CD4-positive, alpha-beta T cell treated with Interleukin-21 for 1 hour (primary cell): Measurements from ENCODE around the gene RABGGTB.
"Not testable (repeated sequence)": the region's sequence is repeated elsewhere in the genome, so short reads cannot be mapped to it uniquely, and the experiment has no call there.

Experiments
- DNase-seq: peaks from one replicate; pipeline ENCODE4 v3.0.0-alpha.2; 2020

The RABGGTB gene

DNA sequence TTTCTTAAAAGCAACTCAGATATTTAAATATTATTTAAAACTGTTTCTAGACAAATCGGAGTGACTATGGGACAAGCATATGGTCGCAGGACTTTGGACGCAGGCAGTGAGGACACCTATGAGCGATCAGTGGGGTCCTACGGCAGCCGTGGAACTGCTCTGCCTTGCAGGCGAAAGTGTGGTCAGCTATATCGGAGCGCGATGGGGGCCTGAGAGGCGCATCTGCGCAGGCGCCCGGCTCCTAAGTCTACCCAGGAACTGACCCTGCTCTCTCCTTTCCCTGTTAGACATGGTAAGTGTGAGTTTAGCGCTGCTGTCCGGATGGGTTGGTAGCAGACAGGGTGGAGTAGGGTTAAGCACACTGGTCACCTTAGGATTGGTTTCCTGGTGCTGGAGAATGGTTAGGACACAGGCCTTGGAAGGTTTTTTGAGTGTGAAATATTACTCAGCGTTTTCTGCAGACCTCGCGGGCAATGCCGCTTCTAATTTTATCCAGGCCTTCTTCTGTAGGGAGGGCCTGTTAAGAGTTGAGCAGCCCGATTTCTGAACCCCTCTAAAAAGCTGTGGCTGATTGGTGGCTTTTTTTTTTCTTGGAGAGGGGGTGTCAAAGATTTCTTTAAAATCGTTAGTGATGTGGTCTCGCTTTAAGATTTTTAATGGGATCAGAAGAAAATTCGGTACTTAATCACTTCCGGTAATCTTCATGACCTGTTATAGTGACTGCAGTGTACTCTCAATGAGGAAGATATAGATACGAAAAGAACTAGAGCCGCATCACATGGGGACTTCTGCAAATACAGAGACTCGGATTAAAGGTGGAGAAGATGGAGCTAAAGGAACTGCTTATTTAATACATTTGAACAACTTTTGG lies at the start of gene RABGGTB:
Gene RABGGTB, plus strand, starts transcription at position 274 of the 871 bp plus-strand sequence. Its CDS starts 16 bp downstream, at position 290.
- DNase-seq: peak; percentile 96

DNA sequence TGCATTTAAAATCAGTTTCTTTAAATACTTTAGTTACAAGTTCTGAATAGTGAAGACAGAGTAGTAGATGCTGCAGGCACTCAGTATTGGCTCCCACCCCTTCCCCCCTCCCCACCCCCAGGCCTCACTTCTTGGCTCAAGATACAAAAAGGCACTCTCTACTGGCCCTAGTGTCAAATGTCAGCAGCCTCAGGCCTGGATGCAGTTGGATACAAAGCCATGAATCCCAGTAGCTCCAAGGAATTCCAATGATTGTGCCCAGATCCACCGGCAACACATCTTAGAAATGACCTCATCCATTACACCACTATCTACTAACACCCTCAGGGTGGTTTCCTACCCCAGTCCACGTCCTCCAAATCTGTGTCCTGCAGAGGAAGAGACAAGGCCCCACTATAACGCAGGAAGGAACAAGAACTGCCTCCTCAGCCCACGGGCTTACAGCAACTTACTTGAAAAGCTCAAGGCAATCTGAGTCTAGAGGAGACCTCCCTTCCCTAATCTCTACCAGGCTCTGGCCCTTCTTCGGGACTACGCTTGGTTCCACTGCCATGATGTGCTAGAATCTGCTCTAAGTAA lies 43.9 kb upstream of the RABGGTB start:
- no peak for DNase-seq

DNA sequence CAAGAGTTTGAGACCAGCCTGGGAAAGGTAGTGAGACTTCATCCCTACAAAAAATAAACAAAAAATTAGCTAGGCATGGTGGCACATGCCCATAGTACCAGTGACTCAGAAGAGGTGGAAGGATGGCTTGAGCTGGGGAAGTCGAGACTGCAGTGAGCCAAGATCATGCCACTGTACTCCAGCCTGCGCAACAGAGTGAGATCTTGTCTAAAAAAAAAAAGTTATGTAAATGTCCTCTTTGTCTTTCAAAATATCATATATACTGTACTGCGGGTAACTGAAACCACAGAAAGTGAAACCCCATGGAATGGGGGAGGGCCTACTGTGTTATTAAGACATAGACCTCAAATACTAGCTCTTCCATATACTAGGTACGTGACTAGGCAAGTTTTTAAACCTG lies 40.8 kb upstream of the RABGGTB start:
- DNase-seq: no peak

DNA sequence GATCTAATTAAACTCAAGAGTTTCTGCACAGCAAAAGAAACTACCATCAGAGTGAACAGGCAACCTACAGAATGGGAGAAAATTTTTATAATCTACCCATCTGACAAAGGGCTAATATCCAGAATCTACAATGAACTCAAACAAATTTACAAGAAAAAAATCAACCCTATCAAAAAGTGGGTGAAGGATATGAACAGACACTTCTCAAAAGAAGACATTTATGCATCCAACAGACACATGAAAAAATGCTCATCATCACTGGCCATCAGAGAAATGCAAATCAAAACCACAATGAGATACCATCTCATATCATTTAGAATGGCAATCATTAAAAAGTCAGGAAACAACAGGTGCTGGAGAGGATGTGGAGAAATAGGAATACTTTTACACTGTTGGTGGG lies 28.8 kb upstream of the RABGGTB start:
- DNase-seq: not testable (repeated sequence)

DNA sequence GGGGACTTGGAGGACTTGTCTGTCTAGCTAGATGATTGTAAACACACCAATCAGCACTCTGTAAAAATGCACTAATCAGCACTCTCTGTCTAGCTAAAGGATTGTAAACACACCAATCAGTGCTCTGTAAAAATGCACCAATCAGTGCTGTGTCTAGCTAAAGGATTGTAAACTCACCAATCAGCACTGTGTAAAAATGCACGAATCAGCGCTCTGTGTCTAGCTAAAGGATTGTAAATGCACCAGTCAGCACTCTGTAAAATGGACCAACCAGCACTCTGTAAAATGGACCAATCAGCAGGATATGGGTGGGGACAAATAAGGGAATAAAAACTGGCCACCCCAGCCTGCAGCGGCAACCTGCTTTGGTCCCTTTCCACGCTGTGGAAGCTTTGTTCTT lies 27.5 kb upstream of the RABGGTB start:
- DNase-seq: not testable (repeated sequence)

DNA sequence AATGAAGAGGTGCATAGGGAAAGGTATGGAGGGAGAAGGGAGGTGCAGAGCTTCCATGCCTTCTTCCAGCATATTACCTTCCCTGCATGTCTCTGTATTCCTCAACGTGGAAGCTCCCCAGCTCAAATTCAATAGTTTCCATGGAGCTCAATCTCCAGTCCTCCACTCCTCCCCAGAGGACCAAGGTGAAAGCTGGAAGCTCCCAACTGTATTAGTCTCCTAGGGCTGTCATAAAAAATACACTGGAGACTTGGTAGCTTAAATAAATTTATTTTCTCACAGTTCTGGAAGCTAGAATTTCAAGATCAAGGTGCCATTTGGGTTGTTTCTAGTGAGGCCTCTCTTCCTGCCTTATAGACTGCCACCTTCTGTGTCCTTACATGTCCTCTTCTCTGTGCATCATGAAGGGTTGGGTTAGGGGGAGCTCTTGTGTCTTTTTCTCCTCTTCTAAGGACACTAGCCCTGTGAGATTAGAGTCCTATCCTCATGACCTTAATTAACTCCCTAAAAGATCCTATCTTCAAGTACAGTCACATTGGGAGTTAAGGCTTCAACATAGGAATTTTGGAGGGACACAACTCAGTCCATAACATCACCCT lies 21.9 kb upstream of the RABGGTB start:
- no peak for DNase-seq

GRCh38 chr1:75765697-75766355 lies 20.2 kb upstream of the RABGGTB start:
- DNase-seq: no peak

DNA sequence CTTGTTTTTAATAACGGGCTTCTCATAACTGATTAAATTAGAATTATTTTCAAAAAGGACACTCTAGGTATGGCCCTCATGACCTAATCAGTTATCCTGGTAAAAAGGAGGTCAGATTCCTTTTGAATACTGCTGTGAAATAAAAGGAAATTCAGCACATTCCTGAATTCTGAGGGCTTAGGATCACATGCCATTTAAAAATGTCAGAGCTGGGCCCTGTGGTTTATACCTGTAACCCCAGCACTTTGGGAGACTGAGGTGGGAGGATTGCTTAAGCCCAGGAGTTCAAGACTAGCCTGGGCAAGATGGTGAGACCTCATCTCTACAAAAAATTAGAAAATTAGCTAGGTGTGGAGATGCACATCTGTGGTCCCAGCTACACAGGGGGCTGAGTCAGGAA lies 18.0 kb upstream of the RABGGTB start:
- DNase-seq: no peak

DNA sequence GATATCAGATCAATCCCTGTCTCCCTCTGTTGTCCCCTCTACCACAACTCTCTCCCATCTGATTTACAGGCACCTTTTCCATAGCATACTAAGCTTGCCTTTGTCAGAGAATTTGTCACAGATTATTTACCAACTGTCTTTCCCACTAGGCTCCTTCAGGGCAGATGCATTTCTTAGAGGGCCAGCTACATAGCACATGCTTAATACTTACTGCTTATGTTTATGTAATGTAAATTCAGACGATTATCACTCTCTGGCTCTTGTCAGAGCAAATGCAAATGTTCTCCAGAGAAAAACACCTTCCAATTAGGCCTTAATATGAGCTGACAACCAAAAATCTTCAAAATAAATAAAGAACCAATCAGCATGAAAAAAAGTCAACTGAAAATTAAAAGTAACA lies 15.3 kb upstream of the RABGGTB start:
- DNase-seq: no peak

DNA sequence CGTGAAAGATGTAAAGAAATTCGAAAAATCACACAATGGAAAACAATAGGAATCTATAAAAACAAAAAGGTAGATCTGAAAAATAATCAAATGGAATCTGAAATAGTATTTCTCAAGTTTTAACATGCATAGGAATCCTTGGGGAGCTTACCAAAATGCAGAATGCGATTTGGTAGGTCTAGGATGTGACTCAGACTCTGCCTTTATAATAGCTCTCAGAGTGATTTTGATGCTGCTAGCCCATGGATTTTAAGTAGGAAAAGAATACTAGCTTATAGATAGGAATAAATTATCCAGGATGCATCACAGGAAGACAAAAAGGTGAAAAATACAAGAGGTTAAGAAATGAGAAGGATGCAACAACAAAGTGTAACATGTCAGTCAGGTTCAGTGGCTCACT lies 14.1 kb upstream of the RABGGTB start:
- no peak for DNase-seq

DNA sequence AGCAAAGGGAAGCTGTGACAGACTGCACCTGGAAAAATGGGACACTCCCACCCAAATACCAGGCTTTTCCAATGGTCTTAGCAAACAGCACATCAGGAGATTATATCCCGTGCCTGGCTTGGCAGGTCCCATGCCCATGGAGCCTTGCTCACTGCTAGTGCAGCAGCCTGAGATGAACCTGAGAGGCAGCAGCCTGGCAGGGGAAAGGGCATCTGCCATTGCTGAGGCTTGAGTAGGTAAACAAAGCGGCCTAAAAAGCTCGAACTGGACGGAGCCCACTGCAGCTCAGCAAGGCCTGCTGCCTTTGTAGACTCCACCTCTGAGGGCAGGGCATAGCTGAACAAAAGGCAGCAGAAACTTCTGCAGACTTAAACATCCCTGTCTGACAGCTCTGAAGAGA lies 8.2 kb upstream of the RABGGTB start:
- not testable (repeated sequence) for DNase-seq

GRCh38 chr1:75778694-75779093 lies 7.4 kb upstream of the RABGGTB start:
- not testable (repeated sequence) for DNase-seq

DNA sequence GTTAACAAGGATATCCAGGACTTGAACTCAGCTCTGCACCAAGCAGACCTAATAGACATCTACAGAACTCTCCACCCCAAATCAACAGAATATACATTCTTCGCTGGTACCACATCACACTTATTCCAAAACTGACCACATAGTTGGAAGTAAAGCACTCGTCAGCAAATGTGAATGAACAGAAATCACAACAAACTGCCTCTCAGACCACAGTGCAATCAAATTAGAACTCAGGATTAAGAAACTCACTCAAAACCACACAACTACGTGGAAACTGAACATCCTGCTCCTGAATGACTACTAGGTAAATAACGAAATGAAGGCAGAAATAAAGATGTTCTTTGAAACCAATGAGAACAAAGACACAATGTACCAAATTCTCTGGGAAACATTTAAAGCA lies 5.9 kb upstream of the RABGGTB start:
- DNase-seq: not testable (repeated sequence)

GRCh38 chr1:75783920-75784319 lies 2.1 kb upstream of the RABGGTB start:
- DNase-seq: not testable (repeated sequence)

DNA sequence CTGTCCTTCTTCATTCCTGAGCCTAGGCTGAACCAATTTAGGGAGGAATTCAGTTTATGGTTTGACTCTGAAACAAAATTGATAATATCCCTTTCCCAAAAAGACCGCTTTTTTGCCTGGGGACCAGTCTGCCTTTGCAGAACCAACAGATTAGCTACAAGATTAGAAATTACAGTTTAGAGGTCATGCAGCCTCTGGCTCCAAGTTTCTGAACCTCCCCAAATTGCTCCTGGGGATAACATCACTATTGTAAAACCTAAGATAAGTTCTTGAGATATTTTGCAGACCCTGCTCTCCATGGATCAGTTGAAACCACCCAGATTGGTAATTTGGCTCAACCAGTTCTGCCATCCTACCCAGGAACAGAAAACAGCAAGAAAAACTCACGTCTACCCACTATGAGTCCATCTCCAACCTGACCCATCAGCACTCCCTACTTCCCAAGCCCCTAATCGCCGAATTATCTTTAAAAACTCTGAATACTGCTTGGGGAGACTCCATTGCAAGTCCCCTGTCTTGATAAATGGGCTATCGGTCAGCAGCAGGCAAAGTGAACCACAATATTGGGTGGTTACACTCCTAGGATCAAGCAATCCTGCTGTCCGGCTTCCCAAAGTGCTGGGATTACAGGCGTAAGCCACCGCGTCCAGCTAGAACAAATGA lies 605 bp upstream of the RABGGTB start:
- DNase-seq: no peak

- DNase-seq: no peak
Observed at GRCh38 chr1:75786901-75787493, 941 bp downstream of the RABGGTB start.

DNA sequence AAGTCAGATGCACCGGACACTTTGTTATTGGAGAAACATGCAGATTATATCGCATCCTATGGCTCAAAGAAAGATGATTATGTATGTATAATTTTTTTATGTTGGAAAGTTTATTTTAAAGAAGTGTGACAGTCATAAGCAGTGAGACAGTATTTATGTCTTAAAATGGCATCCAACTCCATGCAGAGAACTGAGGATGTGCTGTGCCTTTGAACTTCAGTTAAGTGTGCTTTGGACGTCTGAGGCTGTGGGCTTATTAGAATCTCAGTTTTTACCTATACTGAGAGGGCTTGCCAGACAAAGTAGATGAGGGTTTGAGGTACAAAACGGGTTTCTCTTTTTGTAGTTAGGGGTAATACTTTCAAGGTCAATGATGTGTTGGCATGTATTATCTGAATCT lies 1.5 kb downstream of the RABGGTB start:
- peak; percentile 17 for DNase-seq

- DNase-seq: no peak
Observed at GRCh38 chr1:75789988-75790387, 3.9 kb downstream of the RABGGTB start.

GRCh38 chr1:75791022-75791421 lies 5.0 kb downstream of the RABGGTB start:
- peak; percentile 13 for DNase-seq

- no peak for DNase-seq
Observed at GRCh38 chr1:75792091-75792490, 6.0 kb downstream of the RABGGTB start.

GRCh38 chr1:75794382-75794781 lies 8.3 kb downstream of the RABGGTB start:
- no peak for DNase-seq

- DNase-seq: no peak
Observed at GRCh38 chr1:75795703-75796193, 9.7 kb downstream of the RABGGTB start.
